HG02852 (cell line): ENCODE results near the gene LMNTD2.
"Not testable (repeated sequence)": the region's sequence is repeated elsewhere in the genome, so short reads cannot be mapped to it uniquely, and the experiment has no call there.

Source experiments
- ATAC-seq: cut with Tn5 transposase; IDR thresholded peaks from one replicate; pipeline ENCODE4 v1.9.1; 2021; ENCODE audit warnings: mild to moderate bottlenecking, moderate library complexity; ENCODE audit not compliant: unreplicated experiment

Gene LMNTD2

DNA sequence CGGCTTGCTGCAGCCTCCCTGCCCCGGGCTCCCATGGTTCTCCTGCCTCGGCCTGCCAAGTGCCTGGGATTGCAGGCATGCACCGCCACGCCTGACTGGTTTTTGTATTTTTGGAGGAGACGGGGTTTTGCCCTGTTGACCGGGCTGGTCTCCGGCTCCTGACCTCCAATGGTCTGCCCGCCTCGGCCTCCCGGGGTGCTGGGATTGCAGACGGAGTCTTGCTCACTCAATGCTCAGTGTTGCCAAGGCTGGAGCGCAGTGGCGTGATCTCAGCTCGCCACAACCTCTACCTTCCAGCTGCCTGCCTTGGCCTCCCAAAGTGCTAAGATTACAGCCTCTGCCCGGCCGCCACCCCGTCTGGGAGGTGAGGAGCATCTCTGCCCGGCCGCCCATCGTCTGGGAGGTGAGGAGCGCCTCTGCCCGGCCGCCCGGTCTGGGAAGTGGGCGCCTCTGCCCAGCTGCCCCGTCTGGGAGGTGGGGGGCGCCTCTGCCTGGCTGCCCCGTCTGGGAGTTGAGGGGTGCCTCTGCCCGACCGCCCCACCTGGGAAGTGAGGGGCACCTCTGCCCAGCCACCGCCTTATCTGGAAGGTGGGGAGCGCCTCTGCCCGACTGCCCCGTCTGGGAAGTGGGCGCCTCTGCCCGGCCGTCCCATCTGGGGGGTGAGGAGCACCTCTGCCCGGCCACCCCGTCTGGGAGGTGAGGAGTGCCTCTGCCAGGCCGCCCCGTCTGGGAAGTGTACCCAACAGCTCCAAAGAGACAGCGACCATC is 43.4 kb downstream of the LMNTD2 start:
- ATAC-seq = not testable (repeated sequence)

GRCh38 chr11:516400-516799 is 44.1 kb downstream of the LMNTD2 start:
- no peak for ATAC-seq

DNA sequence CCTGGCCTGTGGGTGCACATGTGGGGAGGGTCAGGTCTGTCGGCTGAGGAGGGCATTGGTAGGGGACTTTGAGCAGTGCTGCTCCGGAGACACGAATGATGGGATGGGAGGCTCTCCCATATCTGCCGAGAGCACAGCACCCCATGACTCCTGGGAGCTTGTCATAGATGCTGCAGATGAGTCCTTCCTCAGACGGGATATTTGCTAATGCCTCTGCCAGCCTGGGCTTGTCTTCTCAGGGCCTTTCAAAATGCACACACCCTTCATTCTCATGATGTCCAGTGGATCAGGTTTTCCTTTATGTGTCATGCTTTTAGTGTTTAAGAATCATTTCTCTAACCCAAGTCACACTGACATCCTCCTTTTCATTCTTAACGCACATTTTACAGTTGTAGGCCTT is 45.4 kb downstream of the LMNTD2 start:
- ATAC-seq = no peak

GRCh38 chr11:514606-515005 is 45.9 kb downstream of the LMNTD2 start:
- ATAC-seq = no peak

- ATAC-seq = no peak
These were observed 47.6 kb downstream of the LMNTD2 start for GRCh38 chr11:512761-513595.

DNA sequence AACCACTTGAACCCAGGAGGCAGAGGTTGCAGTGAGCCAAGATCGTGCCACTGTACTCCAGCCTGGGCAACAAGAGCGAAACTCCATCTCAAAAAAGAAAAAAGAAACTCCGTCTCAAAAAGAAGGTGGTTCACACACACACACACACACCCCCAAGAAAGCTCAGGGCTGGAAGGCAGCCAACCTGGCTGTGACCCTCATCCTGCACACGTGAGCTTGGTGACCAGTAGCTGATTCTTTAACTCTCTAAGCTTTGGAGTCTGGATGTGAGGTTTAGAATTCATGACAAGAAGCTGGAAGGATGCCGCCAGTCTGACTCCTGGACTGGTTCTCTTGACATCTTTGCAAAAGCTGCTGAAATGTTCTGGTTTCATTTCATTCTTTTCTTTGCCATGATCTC is 51.6 kb downstream of the LMNTD2 start:
- ATAC-seq = no peak

DNA sequence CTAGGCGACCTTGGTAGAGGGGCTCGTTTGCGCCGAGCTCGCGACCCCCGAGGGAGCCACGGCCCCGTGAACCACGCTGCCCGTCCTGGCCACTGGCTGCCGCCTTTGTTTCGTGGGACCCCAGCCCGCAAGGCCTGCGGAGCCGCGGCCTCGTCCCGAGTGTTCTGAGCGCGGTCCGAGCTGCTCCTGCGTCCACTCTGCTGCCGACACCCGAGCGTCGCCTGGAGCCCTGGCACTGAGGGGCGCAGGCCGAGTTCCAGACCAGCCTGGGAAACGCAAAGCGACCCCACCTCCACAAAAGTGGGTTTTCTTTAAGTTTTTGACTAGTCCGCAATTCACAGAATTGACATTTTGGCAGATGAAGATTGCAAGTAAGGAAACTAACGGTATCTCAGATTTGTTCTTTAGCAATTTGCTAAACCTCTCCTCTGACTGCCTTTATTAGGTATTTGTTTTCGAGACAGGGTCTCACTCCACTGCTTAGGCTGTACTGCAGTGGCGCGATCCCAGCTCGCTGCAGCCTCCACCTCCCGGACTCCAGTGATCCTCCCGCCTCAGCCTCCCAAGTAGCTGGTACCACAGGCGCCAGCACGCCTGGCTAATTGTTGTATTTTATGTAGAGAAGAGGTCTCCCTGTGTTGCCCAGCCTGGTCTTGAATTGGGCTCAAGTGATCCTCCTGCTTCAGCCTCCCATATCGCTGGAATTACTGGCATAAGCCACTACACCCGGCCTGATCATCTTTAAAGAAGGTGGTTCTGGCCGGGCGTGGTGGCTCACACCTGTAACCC is 52.6 kb downstream of the LMNTD2 start:
- no peak for ATAC-seq

GRCh38 chr11:506995-507726 is 53.4 kb downstream of the LMNTD2 start, which contains the start of gene RNH1:
Gene RNH1 (minus strand): TSS chr11:507242. CDS start chr11:502162, 5,080 bp downstream.
- ATAC-seq = peak; percentile 45

GRCh38 chr11:506238-506994 is 54.1 kb downstream of the LMNTD2 start:
- peak; percentile 72 for ATAC-seq

GRCh38 chr11:504994-505344 is 55.6 kb downstream of the LMNTD2 start:
- ATAC-seq = no peak
